ENCODE results near the gene SLX4. TPM values are rescaled to one million over a fixed set of nuclear protein-coding genes. Genes with fewer than 3 reads are reported as not detected.

Gene SLX4
- total RNA-seq, 2 experiments from 2014 or later, result 9.8 to 10.1 TPM

GRCh38 chr16:3625911-3626732 lies 14.7 kb upstream of the SLX4 start:
- no peaks in the 10 kb centered on the region for H3K36me3 Mint-ChIP-seq (ENCODE audit: low read depth)
- ATAC-seq, result peak; percentile 89
- ChIA-PET CTCF (interaction anchor here (0.6 to 1.9 kb wide), 7 partner anchors 12 to 536 kb away, joined by 3 to 6 read pairs (median 3); partner anchors contain the start of gene SLX4), POLR2A (interaction anchor here (1.0 kb wide), 2 partner anchors 12 to 14 kb away, joined by 3 read pairs; no protein-coding TSS in a partner anchor)
- no peak for DNase-seq
- intact Hi-C loops (cut with micrococcal nuclease), result no loop called here
- no peaks in the 10 kb centered on the region for H3K9me3 Mint-ChIP-seq
- H3K4me3 Mint-ChIP-seq, result no peak overlapping the region
- TF ChIP-seq CTCF (IDR thresholded peaks at IDR 0.05), result no peak
- no peaks in the 10 kb centered on the region for H3K27me3 Mint-ChIP-seq
- H3K27ac Mint-ChIP-seq, result peak overlapping the region; percentile 80
- H3K4me1 Mint-ChIP-seq (ENCODE audit: low read depth), result peaks cover 31% of the 10 kb centered on the region

- CTCF ChIA-PET, result interaction anchor here (1.4 to 1.9 kb wide), 2 partner anchors 13 to 101 kb away, joined by 3 to 5 read pairs; partner anchors contain the start of gene SLX4
- H3K36me3 Mint-ChIP-seq (ENCODE audit: low read depth), result no peaks in the 10 kb centered on the region
- H3K4me1 Mint-ChIP-seq (ENCODE audit: low read depth), result peaks cover 31% of the 10 kb centered on the region
- no peaks in the 10 kb centered on the region for H3K9me3 Mint-ChIP-seq
- DNase-seq, result no peak
- no peaks in the 10 kb centered on the region for H3K27me3 Mint-ChIP-seq
- intact Hi-C loops (cut with micrococcal nuclease), result no loop called here
- TF ChIP-seq CTCF (IDR thresholded peaks at IDR 0.05), result no peak
- POLR2A ChIA-PET, result interaction anchor here (1.0 kb wide), 2 partner anchors 12 to 13 kb away, joined by 3 read pairs; no protein-coding TSS in a partner anchor
- no peak overlapping the region for H3K4me3 Mint-ChIP-seq
- no peak for ATAC-seq
- H3K27ac Mint-ChIP-seq, result peak overlapping the region; percentile 80
These were observed 13.9 kb upstream of the SLX4 start for GRCh38 chr16:3625331-3625730.

- Mint-ChIP-seq H3K27me3 (no peaks in the 10 kb centered on the region), H3K4me3 (no peak overlapping the region), H3K4me1 (ENCODE audit: low read depth) (peaks cover 34% of the 10 kb centered on the region), H3K9me3 (no peaks in the 10 kb centered on the region), H3K27ac (no peak overlapping the region), H3K36me3 (ENCODE audit: low read depth) (no peaks in the 10 kb centered on the region)
- ATAC-seq (no peak), DNase-seq (no peak)
- ChIA-PET CTCF (no interaction called here), POLR2A (no interaction called here)
- TF ChIP-seq CTCF (IDR thresholded peaks at IDR 0.05), result no peak
- intact Hi-C loops (cut with micrococcal nuclease), result no loop called here
These were observed 12.2 kb upstream of the SLX4 start for GRCh38 chr16:3623642-3624041.

- ChIA-PET POLR2A (interaction anchor here (0.9 kb wide), 1 partner anchor 44 kb away, joined by 5 read pairs; no protein-coding TSS in a partner anchor), CTCF (interaction anchor here (0.6 kb wide), 1 partner anchor 35 kb away, joined by 3 read pairs; no protein-coding TSS in a partner anchor)
- Mint-ChIP-seq H3K27me3 (no peaks in the 10 kb centered on the region), H3K4me1 (ENCODE audit: low read depth) (peaks cover 47% of the 10 kb centered on the region), H3K4me3 (no peak overlapping the region), H3K36me3 (ENCODE audit: low read depth) (peaks cover 7% of the 10 kb centered on the region), H3K9me3 (no peaks in the 10 kb centered on the region), H3K27ac (peak overlapping the region; percentile 39)
- no peak for TF ChIP-seq CTCF (IDR thresholded peaks at IDR 0.05)
- ATAC-seq, result no peak
- intact Hi-C loops (cut with micrococcal nuclease), result no loop called here
- no peak for DNase-seq
These were observed 7.3 kb upstream of the SLX4 start for GRCh38 chr16:3618769-3619141.

Measured in activated CD8-positive, alpha-beta T cell treated with anti-CD3 and anti-CD28 coated beads for 36 hours (primary cell).